Activated CD4-positive, alpha-beta memory T cell treated with anti-CD3 and anti-CD28 coated beads for 36 hours (primary cell): ENCODE results near the gene HDAC9. TPM values are rescaled to one million over a fixed set of nuclear protein-coding genes. Genes with fewer than 3 reads are reported as not detected.

Experiments used
- CTCF ChIA-PET: fragments of 350-600 bp; sonication (Branson Sonifier 250); formaldehyde crosslinking; loops from one replicate; lab custom pipeline; 2021; ENCODE audit warnings: antibody characterized with exemption, inconsistent platforms; lab: Charles Lee
- POLR2A ChIA-PET: fragments of 350-600 bp; sonication (Branson Sonifier 250); formaldehyde crosslinking; loops from one replicate; lab custom pipeline; 2021; ENCODE audit warnings: antibody characterized with exemption; lab: Charles Lee
- DNase-seq: peaks from one replicate; pipeline ENCODE4 v3.0.0-alpha.2; 2020
- H3K27ac Mint-ChIP-seq: one replicate; pipeline ENCODE4 v1.8.0; 2021; ENCODE audit warnings: mixed read lengths
- H3K27me3 Mint-ChIP-seq: one replicate; pipeline ENCODE4 v1.8.0; 2021; ENCODE audit warnings: mixed read lengths
- H3K36me3 Mint-ChIP-seq: one replicate; pipeline ENCODE4 v1.8.0; 2021; ENCODE audit warnings: mixed read lengths
- H3K4me1 Mint-ChIP-seq: one replicate; pipeline ENCODE4 v1.8.0; 2021; ENCODE audit warnings: low read depth, mixed read lengths
- H3K4me3 Mint-ChIP-seq: one replicate; pipeline ENCODE4 v1.8.0; 2021; ENCODE audit warnings: mild to moderate bottlenecking, mixed read lengths
- H3K9me3 Mint-ChIP-seq: one replicate; pipeline ENCODE4 v1.8.0; 2021; ENCODE audit warnings: mixed read lengths
- intact Hi-C: fragments of 100-400 bp; cut with micrococcal nuclease; formaldehyde crosslinking; loops from one replicate; pipeline ENCODE4 v1.15.1; 2023
- total RNA-seq, 2 experiments: library from RNA; stranded (reverse); gene quantifications; one replicate each; pipeline ENCODE4 v1.2.3, GENCODE V29; 2021

HDAC9 gene
- total RNA-seq, 2 experiments from 2014 or later = 1.0 to 1.1 TPM

- no peak for DNase-seq
- ChIA-PET CTCF (no interaction called here), POLR2A (no interaction called here)
- intact Hi-C loops = no loop called here
- H3K4me3 Mint-ChIP-seq = no peak overlapping the region
- no peaks in the 10 kb centered on the region for H3K27me3 Mint-ChIP-seq
- peaks cover 4% of the 10 kb centered on the region for H3K9me3 Mint-ChIP-seq
- H3K27ac Mint-ChIP-seq = no peak overlapping the region
- H3K4me1 Mint-ChIP-seq = no peaks in the 10 kb centered on the region
- no peaks in the 10 kb centered on the region for H3K36me3 Mint-ChIP-seq
Measured at GRCh38 chr7:18900803-18901202, 405.3 kb downstream of the HDAC9 start.

GRCh38 chr7:18901351-18901750 lies 405.8 kb downstream of the HDAC9 start:
- Mint-ChIP-seq H3K9me3 (peaks cover 4% of the 10 kb centered on the region), H3K4me1 (no peaks in the 10 kb centered on the region), H3K27ac (no peak overlapping the region), H3K36me3 (no peaks in the 10 kb centered on the region), H3K27me3 (no peaks in the 10 kb centered on the region), H3K4me3 (no peak overlapping the region)
- intact Hi-C loops = no loop called here
- CTCF ChIA-PET = no interaction called here
- POLR2A ChIA-PET = no interaction called here
- no peak for DNase-seq

GRCh38 chr7:18901982-18902421 lies 406.5 kb downstream of the HDAC9 start:
- Mint-ChIP-seq H3K9me3 (peaks cover 5% of the 10 kb centered on the region), H3K4me1 (no peaks in the 10 kb centered on the region), H3K27ac (no peak overlapping the region), H3K36me3 (no peaks in the 10 kb centered on the region), H3K4me3 (no peak overlapping the region), H3K27me3 (no peaks in the 10 kb centered on the region)
- ChIA-PET POLR2A (no interaction called here), CTCF (no interaction called here)
- intact Hi-C loops = no loop called here
- DNase-seq = no peak

GRCh38 chr7:18902892-18903291 lies 407.3 kb downstream of the HDAC9 start:
- no peak overlapping the region for H3K4me3 Mint-ChIP-seq
- ChIA-PET CTCF (no interaction called here), POLR2A (no interaction called here)
- no peaks in the 10 kb centered on the region for H3K36me3 Mint-ChIP-seq
- no peaks in the 10 kb centered on the region for H3K27me3 Mint-ChIP-seq
- peaks cover 5% of the 10 kb centered on the region for H3K9me3 Mint-ChIP-seq
- H3K27ac Mint-ChIP-seq = no peak overlapping the region
- intact Hi-C loops = no loop called here
- H3K4me1 Mint-ChIP-seq = no peaks in the 10 kb centered on the region
- no peak for DNase-seq

GRCh38 chr7:18903695-18904094 lies 408.1 kb downstream of the HDAC9 start:
- H3K27ac Mint-ChIP-seq = no peak overlapping the region

GRCh38 chr7:18905316-18905943 lies 409.9 kb downstream of the HDAC9 start:
- ChIA-PET POLR2A (no interaction called here), CTCF (no interaction called here)
- Mint-ChIP-seq H3K4me1 (no peaks in the 10 kb centered on the region), H3K36me3 (no peaks in the 10 kb centered on the region), H3K9me3 (peaks cover 12% of the 10 kb centered on the region), H3K27ac (no peak overlapping the region), H3K27me3 (no peaks in the 10 kb centered on the region), H3K4me3 (no peak overlapping the region)
- intact Hi-C loops = no loop called here
- no peak for DNase-seq

More at GRCh38 chr7:18903695-18904094, 408.1 kb downstream of the HDAC9 start:
- H3K4me3 Mint-ChIP-seq = no peak overlapping the region
- CTCF ChIA-PET = no interaction called here
- POLR2A ChIA-PET = no interaction called here
- intact Hi-C loops = no loop called here
- H3K27me3 Mint-ChIP-seq = no peaks in the 10 kb centered on the region
- H3K4me1 Mint-ChIP-seq = no peaks in the 10 kb centered on the region
- DNase-seq = no peak
- no peaks in the 10 kb centered on the region for H3K36me3 Mint-ChIP-seq
- H3K9me3 Mint-ChIP-seq = peaks cover 6% of the 10 kb centered on the region

- H3K36me3 Mint-ChIP-seq = no peaks in the 10 kb centered on the region
- no peaks in the 10 kb centered on the region for H3K4me1 Mint-ChIP-seq
- H3K4me3 Mint-ChIP-seq = no peak overlapping the region
- no peak overlapping the region for H3K27ac Mint-ChIP-seq
- DNase-seq = no peak
- no peaks in the 10 kb centered on the region for H3K27me3 Mint-ChIP-seq
- ChIA-PET CTCF (interaction anchor here (0.6 kb wide), 1 partner anchor 549 kb away, joined by 3 read pairs; no protein-coding TSS in a partner anchor), POLR2A (no interaction called here)
- intact Hi-C loops = no loop called here
- H3K9me3 Mint-ChIP-seq = peaks cover 17% of the 10 kb centered on the region
Measured at GRCh38 chr7:18906901-18907300, 411.4 kb downstream of the HDAC9 start.

GRCh38 chr7:18913106-18913505 lies 417.6 kb downstream of the HDAC9 start:
- H3K36me3 Mint-ChIP-seq = no peaks in the 10 kb centered on the region
- ChIA-PET CTCF (interaction anchor here (0.7 kb wide), 1 partner anchor 545 kb away, joined by 3 read pairs; no protein-coding TSS in a partner anchor), POLR2A (no interaction called here)
- DNase-seq = no peak
- H3K4me1 Mint-ChIP-seq = no peaks in the 10 kb centered on the region
- peaks cover 11% of the 10 kb centered on the region for H3K9me3 Mint-ChIP-seq
- intact Hi-C loops = no loop called here
- no peaks in the 10 kb centered on the region for H3K27me3 Mint-ChIP-seq
- no peak overlapping the region for H3K27ac Mint-ChIP-seq
- no peak overlapping the region for H3K4me3 Mint-ChIP-seq

- Mint-ChIP-seq H3K4me3 (no peak overlapping the region), H3K4me1 (no peaks in the 10 kb centered on the region), H3K27me3 (no peaks in the 10 kb centered on the region), H3K9me3 (peaks cover 3% of the 10 kb centered on the region), H3K36me3 (no peaks in the 10 kb centered on the region), H3K27ac (no peak overlapping the region)
- DNase-seq = no peak
- intact Hi-C loops = no loop called here
- ChIA-PET CTCF (no interaction called here), POLR2A (no interaction called here)
Measured at GRCh38 chr7:18916826-18917225, 421.3 kb downstream of the HDAC9 start.

GRCh38 chr7:18927134-18927533 lies 431.6 kb downstream of the HDAC9 start:
- Mint-ChIP-seq H3K27me3 (no peaks in the 10 kb centered on the region), H3K4me1 (no peaks in the 10 kb centered on the region), H3K36me3 (no peaks in the 10 kb centered on the region), H3K9me3 (peaks cover 11% of the 10 kb centered on the region), H3K27ac (no peak overlapping the region), H3K4me3 (no peak overlapping the region)
- ChIA-PET POLR2A (no interaction called here), CTCF (no interaction called here)
- intact Hi-C loops = no loop called here
- no peak for DNase-seq

- H3K4me1 Mint-ChIP-seq = no peaks in the 10 kb centered on the region
- no peak for DNase-seq
- intact Hi-C loops = no loop called here
- POLR2A ChIA-PET = no interaction called here
- H3K36me3 Mint-ChIP-seq = no peaks in the 10 kb centered on the region
- peaks cover 7% of the 10 kb centered on the region for H3K9me3 Mint-ChIP-seq
- no peaks in the 10 kb centered on the region for H3K27me3 Mint-ChIP-seq
- H3K4me3 Mint-ChIP-seq = no peak overlapping the region
- no peak overlapping the region for H3K27ac Mint-ChIP-seq
- CTCF ChIA-PET = no interaction called here
Measured at GRCh38 chr7:18936265-18936664, 440.7 kb downstream of the HDAC9 start.

GRCh38 chr7:18939771-18940592 lies 444.4 kb downstream of the HDAC9 start:
- no peak for DNase-seq
- Mint-ChIP-seq H3K27ac (no peak overlapping the region), H3K9me3 (no peaks in the 10 kb centered on the region), H3K4me1 (no peaks in the 10 kb centered on the region), H3K27me3 (no peaks in the 10 kb centered on the region), H3K4me3 (no peak overlapping the region), H3K36me3 (no peaks in the 10 kb centered on the region)
- intact Hi-C loops = no loop called here
- POLR2A ChIA-PET = no interaction called here
- CTCF ChIA-PET = no interaction called here
